H1 (cell line): ENCODE measurements around the gene TECR. TPM values are rescaled to one million over a fixed set of nuclear protein-coding genes. Genes with fewer than 3 reads are reported as not detected.

Experiments used
- CTCF ChIA-PET: fragments of 300-600 bp; sonication (Branson Sonifier 250); formaldehyde crosslinking; loops from one replicate; lab custom pipeline; 2021; ENCODE audit not compliant: partially characterized antibody; lab: Charles Lee
- POLR2A ChIA-PET: fragments of 300-600 bp; sonication (Branson Sonifier 250); formaldehyde crosslinking; loops from one replicate; lab custom pipeline; 2021; ENCODE audit warnings: inconsistent platforms; ENCODE audit not compliant: partially characterized antibody; lab: Charles Lee
- DNase-seq, 2 experiments: peaks; one replicate each; pipeline versions ENCODE4 v3.0.0 to v3.0.0-alpha.2; 2010 to 2022; ENCODE audit warnings: low spot score in 2 of 2, low read depth in 1 of 2, mixed read lengths in 1 of 2
- FAIRE-seq: peaks from 2 replicates; lab custom pipeline; 2011; peaks lifted over from hg19 to GRCh38; lab: Jason Lieb, UNC
- H2AFZ ChIP-seq: 2 replicates; pipeline ENCODE4 v1.8.1; 2012; ENCODE audit warnings: low read length, inconsistent platforms
- H2AK5ac ChIP-seq: 2 replicates; pipeline ENCODE4 v1.6.1; 2013; ENCODE audit warnings: low read depth, low read length
- H2BK120ac ChIP-seq: replicated peaks from 2 replicates; pipeline ENCODE3; 2013; ENCODE audit warnings: low read depth, low read length, inconsistent platforms
- H2BK12ac ChIP-seq: 2 replicates; pipeline ENCODE4 v1.6.1; 2013; ENCODE audit warnings: low read depth, low read length
- H2BK15ac ChIP-seq: 2 replicates; pipeline ENCODE4 v1.6.1; 2013; ENCODE audit warnings: low read length
- H2BK20ac ChIP-seq: 2 replicates; pipeline ENCODE4 v1.6.1; 2013; ENCODE audit warnings: low read length
- H2BK5ac ChIP-seq: 2 replicates; pipeline ENCODE4 v1.6.1; 2013; ENCODE audit warnings: low read depth, low read length
- H3K14ac ChIP-seq: 2 replicates; pipeline ENCODE4 v1.6.1; 2013; ENCODE audit warnings: inconsistent platforms; ENCODE audit not compliant: insufficient read length
- H3K18ac ChIP-seq: 2 replicates; pipeline ENCODE4 v1.6.1; 2013; ENCODE audit warnings: low read length; ENCODE audit errors: extremely low read depth
- H3K23ac ChIP-seq: 2 replicates; pipeline ENCODE4 v1.6.1; 2013; ENCODE audit warnings: inconsistent platforms; ENCODE audit not compliant: insufficient read length
- H3K23me2 ChIP-seq: 2 replicates; pipeline ENCODE4 v1.6.1; 2013; ENCODE audit warnings: low read depth, low read length
- H3K27ac ChIP-seq: 2 replicates; pipeline ENCODE4 v1.6.1; 2011; ENCODE audit warnings: low read depth, low read length, inconsistent platforms
- H3K27me3 ChIP-seq, 4 experiments: replicated peaks in 1 of 4; 1 replicate in 1 of 4; 2 replicates in 3 of 4; pipeline versions ENCODE4 v1.6.1 to v1.8.1; 2011 to 2013; ENCODE audit warnings: low read length in 3 of 4, mild to moderate bottlenecking in 3 of 4, inconsistent platforms in 2 of 4, mixed read lengths in 2 of 4, moderate library complexity in 1 of 4; ENCODE audit not compliant: control insufficient read depth in 3 of 4, insufficient read depth in 3 of 4; ENCODE audit errors: extremely low read depth in 1 of 4
- H3K36me3 ChIP-seq, 4 experiments: 2 replicates each; pipeline versions ENCODE4 v1.6.1 to v1.8.1; 2011 to 2013; ENCODE audit warnings: mild to moderate bottlenecking in 4 of 4, low read length in 3 of 4, moderate library complexity in 2 of 4, control low read depth in 1 of 4, inconsistent platforms in 1 of 4; ENCODE audit not compliant: insufficient read depth in 4 of 4, control insufficient read depth in 2 of 4
- H3K4ac ChIP-seq: replicated peaks from 2 replicates; pipeline ENCODE3; 2013; ENCODE audit warnings: low read length, low read depth, mixed read lengths, inconsistent platforms; ENCODE audit not compliant: insufficient read length
- H3K4me1 ChIP-seq, 4 experiments: replicated peaks in 1 of 4; 1 replicate in 1 of 4; 2 replicates in 3 of 4; pipeline versions ENCODE4 v1.6.1 to v1.8.1; 2011 to 2013; ENCODE audit warnings: low read length in 3 of 4, inconsistent platforms in 2 of 4, mixed read lengths in 1 of 4; ENCODE audit not compliant: insufficient read depth in 4 of 4, control insufficient read depth in 3 of 4
- H3K4me2 ChIP-seq, 2 experiments: 2 replicates each; pipeline versions ENCODE4 v1.6.1 to v1.8.1; 2011 to 2013; ENCODE audit warnings: low read depth in 2 of 2, low read length in 2 of 2, control low read depth in 1 of 2, inconsistent platforms in 1 of 2, mild to moderate bottlenecking in 1 of 2; ENCODE audit not compliant: insufficient read depth in 1 of 2
- H3K4me3 ChIP-seq, 4 experiments: fragments of 200-600, 300-600 bp in 1 of 4; sonication (generic), shearing (Covaris generic), sonication (Bioruptor Twin) in 1 of 4; 2 replicates each; pipeline versions ENCODE4 v1.5.1 to v1.8.1; 2011 to 2016; ENCODE audit warnings: low read length in 4 of 4, low read depth in 3 of 4, control low read depth in 2 of 4, inconsistent platforms in 2 of 4, mild to moderate bottlenecking in 2 of 4, mixed read lengths in 1 of 4, moderate library complexity in 1 of 4; ENCODE audit not compliant: insufficient read depth in 2 of 4; ENCODE audit errors: extremely low read depth in 1 of 4
- H3K56ac ChIP-seq: replicated peaks from 2 replicates; pipeline ENCODE3; 2013; ENCODE audit warnings: low read depth, mild to moderate bottlenecking, mixed read lengths, low read length, inconsistent platforms; ENCODE audit not compliant: insufficient read length
- H3K79me1 ChIP-seq: 2 replicates; pipeline ENCODE4 v1.6.1; 2013; ENCODE audit warnings: low read depth, low read length, control low read depth
- H3K79me2 ChIP-seq, 2 experiments: 2 replicates each; pipeline versions ENCODE4 v1.6.1 to v1.8.1; 2012 to 2013; ENCODE audit warnings: low read length in 2 of 2, mild to moderate bottlenecking in 2 of 2, inconsistent platforms in 1 of 2; ENCODE audit not compliant: insufficient read depth in 2 of 2, control insufficient read depth in 1 of 2
- H3K9ac ChIP-seq, 4 experiments: replicated peaks in 1 of 4; 1 replicate in 1 of 4; 2 replicates in 3 of 4; pipeline versions ENCODE4 v1.6.1 to v1.8.1; 2011 to 2013; ENCODE audit warnings: low read depth in 3 of 4, low read length in 3 of 4, control low read depth in 2 of 4, mild to moderate bottlenecking in 2 of 4, moderate library complexity in 2 of 4, inconsistent platforms in 1 of 4; ENCODE audit errors: extremely low read depth in 1 of 4
- H3K9me3 ChIP-seq, 2 experiments: 2 replicates each; pipeline versions ENCODE4 v1.6.1 to v1.8.1; 2012 to 2013; ENCODE audit warnings: mild to moderate bottlenecking in 2 of 2, moderate library complexity in 2 of 2, control low read depth in 1 of 2, inconsistent platforms in 1 of 2, low read depth in 1 of 2, low read length in 1 of 2, mixed read lengths in 1 of 2; ENCODE audit not compliant: insufficient read depth in 2 of 2
- H4K20me1 ChIP-seq, 2 experiments: replicated peaks in 1 of 2; 2 replicates each; pipeline versions ENCODE3 to v1.8.1; 2011 to 2013; ENCODE audit warnings: inconsistent platforms in 2 of 2, low read length in 2 of 2, mild to moderate bottlenecking in 1 of 2; ENCODE audit not compliant: insufficient read depth in 2 of 2, control insufficient read depth in 1 of 2
- H4K5ac ChIP-seq: 2 replicates; pipeline ENCODE4 v1.6.1; 2013; ENCODE audit warnings: low read length, low read depth, mixed read lengths, inconsistent platforms; ENCODE audit not compliant: insufficient read length
- H4K8ac ChIP-seq: 2 replicates; pipeline ENCODE4 v1.8.0; 2013; ENCODE audit warnings: mild to moderate bottlenecking, moderate library complexity, low read length, inconsistent platforms; ENCODE audit not compliant: insufficient read depth; ENCODE audit errors: extremely low read depth
- H4K91ac ChIP-seq: replicated peaks from 2 replicates; pipeline ENCODE3; 2013; ENCODE audit warnings: low read length, mixed read lengths, inconsistent platforms; ENCODE audit not compliant: insufficient read length
- ASH2L ChIP-seq: fragments of 200-600, 300-600 bp; sonication (generic); IDR thresholded peaks from one replicate; pipeline ENCODE4 v1.7.1; 2017; ENCODE audit warnings: low read length
- BCL11A ChIP-seq, 2 experiments: IDR thresholded peaks; one replicate each; pipeline ENCODE4 v1.6.1; 2011; ENCODE audit warnings: low read depth in 2 of 2, low read length in 2 of 2, mild to moderate bottlenecking in 2 of 2
- BRCA1 ChIP-seq: IDR thresholded peaks from 2 replicates; pipeline ENCODE4 v1.6.1; 2012; ENCODE audit warnings: low read depth, low read length, improper control_type of control experiment
- EP300 ChIP-seq, 2 experiments: IDR thresholded peaks; 1 replicate in 1 of 2; 2 replicates in 1 of 2; pipeline ENCODE4 v1.6.1; 2011 to 2012; ENCODE audit warnings: low read depth in 2 of 2, low read length in 2 of 2, mild to moderate bottlenecking in 2 of 2, borderline replicate concordance in 1 of 2, inconsistent platforms in 1 of 2, moderate library complexity in 1 of 2
- MAFK ChIP-seq: IDR thresholded peaks from 2 replicates; pipeline ENCODE4 v1.6.1; 2012; ENCODE audit warnings: low read depth, mild to moderate bottlenecking, improper control_type of control experiment, low read length
- RNF2 ChIP-seq: fragments of 200-900, 300-1000 bp; sonication (generic); IDR thresholded peaks from 2 replicates; pipeline ENCODE4 v1.7.1; 2016; ENCODE audit warnings: borderline replicate concordance, low read depth, mild to moderate bottlenecking, antibody characterized with exemption, low read length; ENCODE audit not compliant: poor library complexity, severe bottlenecking; ENCODE audit errors: missing control alignments
- SIRT6 ChIP-seq: IDR thresholded peaks from one replicate; pipeline ENCODE4 v1.7.1; 2012; ENCODE audit warnings: low read length, inconsistent platforms
- ZNF274 ChIP-seq: IDR thresholded peaks from 2 replicates; pipeline ENCODE4 v1.7.0; 2012; ENCODE audit warnings: low read length, borderline replicate concordance; ENCODE audit errors: extremely low read depth
- WGBS, 2 experiments: shearing (Covaris generic) in 1 of 2; methylation state at CpG; one replicate each; pipeline versions ENCODE4 v1.1.6 to v1.1.7; 2013 to 2015; ENCODE audit warnings: low lambda C conversion rate in 2 of 2, mixed read lengths in 2 of 2, inconsistent platforms in 1 of 2, low coverage in 1 of 2, missing lambda C conversion rate in 1 of 2; ENCODE audit not compliant: insufficient replicate concordance in 2 of 2, insufficient coverage in 1 of 2, insufficient read length in 1 of 2; ENCODE audit errors: extremely low coverage in 1 of 2, missing lambda C conversion rate in 1 of 2; 5-methylcytosine and 5-hydroxymethylcytosine counted together
- polyA plus RNA-seq, 7 experiments: library from polyadenylated mRNA; depleted of rRNA in 3 of 7; stranded (reverse) in 5 of 7; unstranded in 2 of 7; fragments of >200 nt in 5 of 7; fragments of 200-250 nt in 2 of 7; gene quantifications; 1 replicate in 5 of 7; 2 replicates in 1 of 7; 4 replicates in 1 of 7; pipeline versions ENCODE4 v1.2.1 to v1.2.3, GENCODE V29; 2011 to 2013; ENCODE audit warnings: missing spikeins in 2 of 7, mixed read lengths in 2 of 7
- total RNA-seq: library from RNA; stranded (reverse); fragmentation: NEBNext Ultra II Directional; extraction: Animal tissue kit (Norgen Biotek cat#: 25700); gene quantifications from 2 replicates; pipeline ENCODE4 v1.2.1, GENCODE V29; 2021
- TF ChIP-seq, protein P1 (sequence below): IDR thresholded peaks from 2 replicates; pipeline ENCODE4 v1.6.1; 2011; ENCODE audit warnings: low read depth, mild to moderate bottlenecking, low read length; ENCODE audit not compliant: insufficient read depth
- TF ChIP-seq, protein P2 (sequence below), 3 experiments: IDR thresholded peaks; 1 replicate in 2 of 3; 2 replicates in 1 of 3; pipeline versions ENCODE4 v1.5.1 to v1.6.1; 2011; ENCODE audit warnings: low read length in 3 of 3, mild to moderate bottlenecking in 3 of 3, inconsistent platforms in 2 of 3, low read depth in 1 of 3, moderate library complexity in 1 of 3; ENCODE audit not compliant: insufficient read depth in 1 of 3; ENCODE audit errors: control extremely low read depth in 1 of 3

Gene TECR
- total and polyA plus RNA-seq, 2 of the 8 experiments (the other 6 are each of a cell fraction or from before 2014, with no cell fraction given): 172 to 405 TPM

DNA sequence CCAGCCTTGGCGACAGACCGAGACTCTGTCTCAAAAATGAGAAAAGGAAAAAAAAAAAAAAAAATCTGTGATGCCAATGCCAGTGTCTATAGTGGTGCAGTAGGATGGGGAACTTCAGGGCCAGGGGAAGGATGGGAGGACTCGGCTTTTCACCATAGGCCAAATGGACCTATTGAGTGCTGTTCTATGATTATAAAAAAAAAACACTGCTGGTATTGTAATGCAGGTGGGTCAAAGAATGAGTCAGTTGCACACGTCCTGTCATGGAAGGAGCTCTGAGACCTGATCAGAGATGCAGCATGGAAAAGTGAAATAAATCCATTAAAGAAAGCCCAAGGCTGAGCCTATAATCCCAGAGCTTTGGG, 18.2 kb upstream of the TECR start:
- H3K27ac ChIP-seq: no peak overlapping the region
- H3K79me1 ChIP-seq: peaks cover 6% of the 10 kb centered on the region
- H2BK120ac ChIP-seq: no peak overlapping the region
- H3K4me2 ChIP-seq: no peak overlapping the region
- no peak overlapping the region for H2BK20ac ChIP-seq
- no peaks in the 10 kb centered on the region for H3K27me3 ChIP-seq
- no peak overlapping the region for H2BK15ac ChIP-seq
- no peak overlapping the region for H3K4ac ChIP-seq
- no peak overlapping the region for H4K91ac ChIP-seq
- ChIA-PET POLR2A (interaction anchor here (0.7 kb wide), 1 partner anchor 39 kb away, joined by 3 read pairs; no protein-coding TSS in a partner anchor), CTCF (interaction anchor here (1.2 kb wide), 1 partner anchor 39 kb away, joined by 4 read pairs; no protein-coding TSS in a partner anchor)
- H3K4me3 ChIP-seq: no peak overlapping the region
- H3K23ac ChIP-seq: no peak overlapping the region
- H4K8ac ChIP-seq: no peak overlapping the region
- H3K9me3 ChIP-seq: no peaks in the 10 kb centered on the region
- FAIRE-seq (no peak), DNase-seq (no peak)
- no peaks in the 10 kb centered on the region for H3K23me2 ChIP-seq
- no peak overlapping the region for H2BK5ac ChIP-seq
- H3K79me2 ChIP-seq: peaks cover 0 to 11% of the 10 kb centered on the region in 2 experiments; a peak in 2 of 4 replicates
- H3K9ac ChIP-seq: no peak overlapping the region
- peaks cover 10 to 23% (median 17%) of the 10 kb centered on the region in 4 experiments for H3K36me3 ChIP-seq
- no peak overlapping the region for H3K18ac ChIP-seq
- peaks cover 0 to 2% (median 0%) of the 10 kb centered on the region in 4 experiments; a peak in 1 of 7 replicates for H3K4me1 ChIP-seq
- H3K14ac ChIP-seq: no peak overlapping the region
- WGBS, 2 experiments: 80% methylated on average over 4 of the region's 4 CpGs; no CpG with 5 or more reads in 1 of the 2 experiments
- H2AFZ ChIP-seq: no peak overlapping the region
- H2AK5ac ChIP-seq: no peak overlapping the region
- H3K56ac ChIP-seq: no peak overlapping the region
- no peak overlapping the region for H4K5ac ChIP-seq
- no peak overlapping the region for H2BK12ac ChIP-seq
- H4K20me1 ChIP-seq: peaks cover 0 to 14% of the 10 kb centered on the region in 2 experiments
- TF ChIP-seq, protein P1, sequence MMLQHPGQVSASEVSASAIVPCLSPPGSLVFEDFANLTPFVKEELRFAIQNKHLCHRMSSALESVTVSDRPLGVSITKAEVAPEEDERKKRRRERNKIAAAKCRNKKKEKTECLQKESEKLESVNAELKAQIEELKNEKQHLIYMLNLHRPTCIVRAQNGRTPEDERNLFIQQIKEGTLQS: no peak
- TF ChIP-seq RNF2 (no peak), MAFK (no peak), ZNF274 (no peak), EP300 (IDR thresholded peaks at IDR 0.05; ENCODE audit: borderline replicate concordance in 1 of 2, low read depth in 2 of 2, low read length in 2 of 2) (no peak), BRCA1 (no peak), ASH2L (no peak), SIRT6 (no peak), BCL11A (IDR thresholded peaks at IDR 0.05; ENCODE audit: low read depth in 2 of 2, low read length in 2 of 2) (no peak)
- TF ChIP-seq, protein P2, sequence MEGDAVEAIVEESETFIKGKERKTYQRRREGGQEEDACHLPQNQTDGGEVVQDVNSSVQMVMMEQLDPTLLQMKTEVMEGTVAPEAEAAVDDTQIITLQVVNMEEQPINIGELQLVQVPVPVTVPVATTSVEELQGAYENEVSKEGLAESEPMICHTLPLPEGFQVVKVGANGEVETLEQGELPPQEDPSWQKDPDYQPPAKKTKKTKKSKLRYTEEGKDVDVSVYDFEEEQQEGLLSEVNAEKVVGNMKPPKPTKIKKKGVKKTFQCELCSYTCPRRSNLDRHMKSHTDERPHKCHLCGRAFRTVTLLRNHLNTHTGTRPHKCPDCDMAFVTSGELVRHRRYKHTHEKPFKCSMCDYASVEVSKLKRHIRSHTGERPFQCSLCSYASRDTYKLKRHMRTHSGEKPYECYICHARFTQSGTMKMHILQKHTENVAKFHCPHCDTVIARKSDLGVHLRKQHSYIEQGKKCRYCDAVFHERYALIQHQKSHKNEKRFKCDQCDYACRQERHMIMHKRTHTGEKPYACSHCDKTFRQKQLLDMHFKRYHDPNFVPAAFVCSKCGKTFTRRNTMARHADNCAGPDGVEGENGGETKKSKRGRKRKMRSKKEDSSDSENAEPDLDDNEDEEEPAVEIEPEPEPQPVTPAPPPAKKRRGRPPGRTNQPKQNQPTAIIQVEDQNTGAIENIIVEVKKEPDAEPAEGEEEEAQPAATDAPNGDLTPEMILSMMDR (IDR thresholded peaks at IDR 0.05; ENCODE audit: control extremely low read depth in 1 of 3, insufficient read depth in 1 of 3, low read depth in 1 of 3, low read length in 3 of 3): no peak
